Measurements from ENCODE around the gene ARCN1.
"Not testable (repeated sequence)": the region's sequence is repeated elsewhere in the genome, so short reads cannot be mapped to it uniquely, and the experiment has no call there.

Gene ARCN1

DNA sequence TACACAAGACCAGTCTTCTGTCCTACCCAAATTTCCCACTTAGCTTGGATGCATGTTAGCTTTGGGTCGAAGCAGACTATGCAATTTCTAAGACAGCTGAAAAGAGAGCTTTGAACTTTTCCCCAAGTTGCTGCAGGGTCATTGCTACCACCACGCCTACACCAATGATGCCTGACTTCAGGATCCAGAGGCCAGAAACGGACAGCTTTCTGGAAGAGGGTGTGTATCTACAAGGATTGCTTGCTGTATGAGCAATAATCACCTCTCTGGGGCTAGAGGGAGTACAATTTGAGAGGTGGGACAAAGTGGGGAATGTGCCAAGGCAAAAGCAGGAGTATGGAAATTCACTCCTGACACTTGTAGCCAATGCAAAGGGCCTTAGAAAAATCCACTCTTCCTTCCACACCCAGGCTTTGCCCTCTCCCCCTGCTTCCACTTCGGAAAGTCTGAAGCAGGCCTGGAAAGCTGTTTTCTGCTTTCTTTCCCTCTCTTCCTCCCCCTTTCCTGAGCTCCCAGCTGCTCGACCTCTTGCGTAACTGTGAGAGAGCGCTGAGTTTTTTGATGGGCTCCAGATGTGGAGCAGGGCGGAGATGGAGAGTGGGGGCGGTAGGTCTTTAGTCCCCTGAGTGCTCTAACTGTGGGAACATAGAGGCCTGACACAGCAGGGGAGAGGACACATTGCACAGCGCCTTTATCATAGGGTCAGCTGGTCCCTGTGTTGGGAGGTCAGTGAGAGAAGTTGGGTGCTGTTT, 33.1 kb downstream of the ARCN1 start:
- DNase-seq, result peak; percentile 68

- peak; percentile 50 for DNase-seq
These were observed 34.1 kb downstream of the ARCN1 start for GRCh38 chr11:118606157-118606843.

DNA sequence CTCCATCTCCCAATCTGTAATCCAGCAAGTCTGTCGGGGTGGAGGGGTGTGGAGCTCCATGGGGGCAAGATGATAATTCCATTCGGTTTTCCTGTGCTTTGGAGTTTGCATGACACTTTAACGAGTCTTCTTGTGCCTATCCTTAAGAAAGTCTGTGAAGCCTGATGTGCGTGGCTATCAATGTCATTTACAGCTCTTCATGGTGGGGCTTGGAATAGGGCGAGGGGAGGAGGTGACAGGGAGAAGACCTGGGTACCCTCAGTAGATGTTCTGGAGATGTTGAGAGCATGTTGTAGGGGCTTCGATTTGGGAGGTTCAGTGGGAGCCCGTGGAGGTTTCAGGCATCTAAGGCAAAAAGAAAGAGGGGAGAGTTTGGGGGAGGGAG, 34.6 kb downstream of the ARCN1 start:
- no peak for DNase-seq

DNA sequence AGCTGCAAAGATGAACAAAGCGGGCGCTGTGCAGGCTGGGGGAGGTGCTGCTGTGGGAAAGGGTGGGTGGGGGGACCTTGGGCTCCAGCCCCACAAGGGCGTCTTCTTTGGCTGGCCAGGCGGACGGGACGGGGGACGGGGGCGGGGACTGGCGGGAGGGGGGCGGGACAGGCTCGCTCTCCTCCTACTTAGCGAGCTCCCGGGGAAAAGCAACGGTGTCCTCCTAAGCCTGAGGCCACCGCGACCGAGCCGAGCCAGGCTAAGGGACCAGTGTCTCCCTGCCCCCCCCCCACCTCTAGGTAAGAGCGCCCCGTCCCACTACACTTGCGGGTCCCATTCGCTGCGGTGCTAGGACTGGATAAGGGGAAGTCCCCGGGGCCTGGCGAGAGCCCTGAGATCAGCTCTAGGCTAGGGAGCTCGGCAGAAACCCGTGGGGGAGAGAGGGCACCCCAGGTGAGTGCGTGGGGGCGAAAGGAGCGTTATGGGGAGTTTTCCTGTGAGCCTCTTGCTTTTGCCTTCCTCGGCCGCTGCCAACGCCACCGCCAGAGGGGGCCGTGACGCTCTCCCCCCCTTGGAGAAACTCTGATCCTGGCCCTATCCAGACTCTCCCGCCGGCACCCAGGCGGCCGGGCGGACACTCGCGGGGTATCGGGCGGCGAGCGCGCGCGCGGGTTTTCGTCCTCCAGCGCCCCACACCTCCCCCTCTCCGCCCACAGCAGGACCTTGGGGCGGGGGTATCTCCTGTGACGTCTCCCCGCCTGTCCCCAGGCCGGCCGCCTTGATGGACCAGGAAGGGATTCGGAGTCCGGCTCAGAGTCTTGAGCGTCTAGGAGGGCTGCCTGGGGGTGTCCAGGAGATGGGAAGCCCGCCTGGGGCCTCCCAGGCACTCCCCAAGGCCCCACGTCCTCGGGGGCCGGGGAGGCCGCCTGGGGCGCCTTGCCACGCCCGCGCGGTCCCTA, 35.5 kb downstream of the ARCN1 start, which contains the start of gene PHLDB1:
Gene PHLDB1, plus strand, starts transcription at position 215 of the 959 bp plus-strand sequence. CDS start 6,222 bp downstream, outside the sequence.
- peak; percentile 83 for DNase-seq

GRCh38 chr11:118608360-118609227, 36.4 kb downstream of the ARCN1 start:
- peak; percentile 82 for DNase-seq

DNA sequence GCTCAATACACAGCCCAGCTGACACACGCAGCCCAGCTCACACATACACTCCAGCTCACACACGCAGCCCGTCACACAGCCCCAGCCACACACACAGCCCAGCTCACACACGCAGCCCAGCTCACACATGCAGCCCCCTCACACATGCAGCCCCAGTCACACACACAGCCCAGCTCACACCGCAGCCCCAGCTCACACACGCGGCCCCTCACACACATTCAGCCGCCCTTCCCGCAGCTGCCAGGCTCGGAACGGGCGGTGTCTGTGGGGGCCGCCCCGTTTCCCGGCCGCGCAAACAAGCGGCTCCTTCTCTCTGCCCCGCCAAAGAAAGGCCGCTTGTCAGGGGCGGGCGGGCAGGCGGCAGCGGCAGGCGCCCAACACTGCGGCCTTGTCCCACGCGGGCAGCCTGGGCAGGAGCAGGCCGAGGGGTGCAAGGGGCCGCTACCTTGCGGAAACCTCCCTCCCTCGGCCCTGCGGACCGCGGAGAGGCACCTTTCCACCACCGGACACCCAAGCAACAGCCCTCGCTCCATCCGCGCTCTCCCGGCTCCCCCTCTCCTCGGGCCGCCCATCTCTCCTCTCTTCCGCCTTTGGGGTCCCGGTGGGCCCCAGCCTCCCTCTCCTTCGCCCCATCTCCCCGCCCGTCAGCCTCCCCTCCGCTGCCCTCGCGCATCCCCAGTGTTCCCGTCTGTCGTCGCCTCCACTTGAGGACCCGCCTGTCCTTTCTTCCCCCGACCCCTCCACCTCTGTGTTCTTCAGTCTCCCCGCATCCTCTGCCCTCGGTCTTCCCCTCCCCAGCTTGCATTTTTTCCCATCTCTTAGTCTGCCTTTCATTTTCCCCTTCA, 37.4 kb downstream of the ARCN1 start:
- DNase-seq, result peak; percentile 73

- DNase-seq, result peak; percentile 79
These were observed 38.1 kb downstream of the ARCN1 start for GRCh38 chr11:118610225-118610772.

DNA sequence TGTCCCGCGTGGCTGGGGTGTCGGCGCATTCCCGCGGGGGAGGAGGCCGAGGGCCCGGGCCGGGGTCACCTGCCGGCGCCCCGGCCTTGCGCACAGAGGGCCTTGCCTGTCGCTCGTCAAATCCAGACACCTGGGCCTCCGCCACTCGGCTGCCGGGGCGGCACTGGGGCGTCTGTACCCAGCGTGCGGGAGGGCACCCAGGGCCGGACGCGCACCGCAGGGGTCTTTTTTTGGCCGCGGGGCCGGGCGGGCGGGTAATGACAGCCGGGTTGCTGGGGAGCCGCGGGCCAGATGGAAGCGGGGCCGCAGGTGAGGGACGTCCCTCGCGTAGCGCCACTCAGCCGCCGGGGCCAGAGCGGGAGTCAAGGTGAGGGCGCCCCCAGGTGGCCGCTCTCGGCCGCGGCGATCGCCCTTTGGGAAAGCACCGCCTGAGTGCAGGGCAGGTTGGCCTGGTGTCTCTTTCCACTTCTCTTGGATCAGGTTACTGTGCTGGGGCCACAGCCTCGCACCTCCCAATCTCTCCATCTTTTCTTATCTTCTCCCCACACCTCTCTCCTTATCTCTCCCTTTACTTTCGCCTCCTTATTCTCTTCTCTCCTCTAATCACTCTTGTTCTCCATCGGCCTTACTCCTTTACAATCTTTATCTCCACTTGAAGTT, 38.7 kb downstream of the ARCN1 start:
- DNase-seq, result peak; percentile 82

GRCh38 chr11:118611433-118611795, 39.2 kb downstream of the ARCN1 start:
- DNase-seq, result not testable (repeated sequence)

GRCh38 chr11:118612378-118612777, 40.2 kb downstream of the ARCN1 start:
- no peak for DNase-seq

DNA sequence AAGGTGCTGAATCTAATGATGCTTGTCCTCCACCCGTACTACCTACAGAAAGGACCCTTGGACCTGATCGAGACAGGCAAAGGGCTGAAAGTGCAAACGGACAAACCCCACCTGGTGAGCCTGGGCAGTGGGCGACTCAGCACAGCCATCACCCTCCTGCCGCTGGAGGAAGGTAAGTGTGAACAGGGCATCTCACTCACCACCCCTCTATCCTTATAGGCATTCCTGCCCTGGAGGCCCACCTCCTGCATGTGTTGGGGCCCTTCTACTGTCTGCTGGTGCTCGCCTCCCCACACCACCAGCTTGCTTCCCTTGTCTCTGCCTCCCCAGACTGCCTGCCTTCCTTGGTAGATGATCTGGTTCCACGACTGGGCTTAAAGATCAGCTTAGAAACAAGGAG, 42.3 kb downstream of the ARCN1 start:
- no peak for DNase-seq

DNA sequence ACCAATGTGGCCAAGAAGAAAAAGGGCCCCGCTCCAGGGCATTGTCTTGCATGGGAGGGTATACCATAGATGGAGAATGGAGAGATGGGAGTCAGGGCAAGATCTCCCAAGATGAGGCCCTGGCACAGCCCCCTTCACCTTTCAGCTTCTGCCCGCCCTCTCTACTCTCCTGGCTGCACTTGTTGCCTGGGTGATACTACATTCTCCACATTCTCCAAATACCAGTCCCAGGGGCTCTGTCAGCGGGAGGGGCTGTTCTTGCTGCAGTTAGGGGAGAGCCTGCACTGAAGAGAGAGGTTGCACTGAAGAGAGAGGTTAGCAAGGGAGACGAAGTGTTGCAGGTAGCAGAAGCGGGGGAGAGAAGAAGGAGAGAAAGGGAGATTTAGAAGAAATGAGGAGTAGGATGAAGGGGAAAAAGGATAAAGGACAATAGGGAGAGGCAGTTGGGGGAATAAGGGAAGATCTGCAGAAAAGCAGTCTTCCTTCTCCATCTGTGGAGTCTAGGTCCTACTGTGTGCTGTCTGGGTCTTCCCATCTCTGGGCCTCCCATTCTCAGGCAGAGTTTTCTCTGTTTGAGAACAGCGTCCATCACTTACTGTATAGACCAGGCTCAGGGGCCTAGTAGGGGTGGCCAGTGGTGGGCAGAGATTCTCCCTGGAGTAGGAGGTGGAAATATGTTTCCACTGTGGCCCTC, 43.2 kb downstream of the ARCN1 start:
- DNase-seq, result peak; percentile 61

DNA sequence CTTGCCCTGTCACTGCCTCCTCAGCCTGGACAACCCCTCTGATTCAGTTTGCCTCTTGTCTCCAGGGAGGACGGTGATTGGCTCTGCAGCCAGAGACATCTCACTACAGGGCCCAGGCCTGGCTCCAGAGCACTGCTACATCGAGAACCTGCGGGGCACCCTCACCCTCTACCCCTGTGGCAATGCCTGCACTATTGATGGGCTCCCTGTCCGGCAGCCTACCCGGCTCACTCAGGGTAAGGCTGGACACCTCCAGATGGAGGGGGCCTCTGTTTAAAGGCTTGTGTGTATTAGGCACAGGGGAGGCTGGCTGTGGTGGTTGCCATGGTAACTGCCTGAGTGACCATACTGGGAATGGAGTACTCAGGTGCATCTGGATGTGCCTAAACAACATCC, 43.8 kb downstream of the ARCN1 start:
- peak; percentile 23 for DNase-seq

DNA sequence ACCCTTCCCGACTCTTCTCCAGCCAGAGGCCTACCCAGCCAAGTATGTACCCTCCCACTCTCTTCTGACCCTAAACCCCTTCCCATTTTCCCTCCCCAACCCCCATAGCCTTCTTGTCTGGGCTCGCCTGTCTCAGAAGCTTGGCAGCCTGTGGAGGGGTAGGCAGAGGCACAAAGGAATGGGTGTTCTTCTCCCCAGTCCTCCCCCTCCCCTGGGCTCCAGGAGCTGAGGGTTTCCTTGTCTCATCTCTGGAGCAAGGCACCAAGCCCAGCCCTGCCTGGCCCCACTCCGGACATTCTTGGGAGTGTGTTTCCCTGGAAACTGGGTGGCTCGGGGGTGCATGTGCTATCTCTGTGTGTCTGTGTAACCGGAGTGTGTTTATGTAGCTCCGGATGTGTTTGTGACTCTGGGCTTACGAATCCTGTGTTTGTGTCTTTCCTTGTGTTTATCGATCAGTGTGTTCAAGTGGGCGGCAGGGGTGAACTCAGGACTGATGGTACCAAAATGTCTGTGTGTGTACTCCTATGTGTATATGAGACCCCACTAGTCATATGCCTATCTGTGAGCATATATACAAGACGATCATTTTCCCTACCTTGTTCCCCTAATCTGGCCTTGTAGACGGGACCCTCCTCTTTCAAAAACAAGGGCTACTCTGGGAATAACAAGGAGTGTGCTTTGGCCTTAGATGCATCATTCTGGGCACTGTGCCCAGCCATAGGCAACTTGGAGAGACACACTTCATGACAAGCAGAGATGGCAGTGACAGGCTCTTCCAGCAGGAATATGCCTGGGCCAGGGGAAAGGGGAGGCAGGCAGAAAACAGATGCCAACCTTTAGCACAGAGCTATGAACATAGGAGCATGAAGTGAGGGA, 46.1 kb downstream of the ARCN1 start:
- DNase-seq, result peak; percentile 47

DNA sequence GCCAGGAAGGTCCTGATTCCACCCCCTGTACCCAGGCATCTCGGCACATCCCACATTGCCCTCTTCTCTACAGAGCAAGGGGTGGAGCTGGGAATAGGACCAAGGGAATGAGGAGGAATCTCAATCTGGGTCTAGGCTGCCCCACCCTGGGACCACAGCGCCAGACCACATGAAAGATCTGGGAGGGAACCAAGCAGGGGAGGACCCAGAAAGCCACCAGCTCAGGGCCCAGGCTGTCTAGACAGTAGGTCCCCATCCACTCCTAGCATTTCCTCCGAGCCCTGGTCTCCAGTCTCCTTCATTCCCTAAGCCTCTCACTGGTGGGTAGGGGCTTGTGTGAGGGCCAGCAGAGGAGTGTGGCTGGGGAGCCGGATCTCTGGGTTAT, 46.8 kb downstream of the ARCN1 start:
- peak; percentile 28 for DNase-seq

DNA sequence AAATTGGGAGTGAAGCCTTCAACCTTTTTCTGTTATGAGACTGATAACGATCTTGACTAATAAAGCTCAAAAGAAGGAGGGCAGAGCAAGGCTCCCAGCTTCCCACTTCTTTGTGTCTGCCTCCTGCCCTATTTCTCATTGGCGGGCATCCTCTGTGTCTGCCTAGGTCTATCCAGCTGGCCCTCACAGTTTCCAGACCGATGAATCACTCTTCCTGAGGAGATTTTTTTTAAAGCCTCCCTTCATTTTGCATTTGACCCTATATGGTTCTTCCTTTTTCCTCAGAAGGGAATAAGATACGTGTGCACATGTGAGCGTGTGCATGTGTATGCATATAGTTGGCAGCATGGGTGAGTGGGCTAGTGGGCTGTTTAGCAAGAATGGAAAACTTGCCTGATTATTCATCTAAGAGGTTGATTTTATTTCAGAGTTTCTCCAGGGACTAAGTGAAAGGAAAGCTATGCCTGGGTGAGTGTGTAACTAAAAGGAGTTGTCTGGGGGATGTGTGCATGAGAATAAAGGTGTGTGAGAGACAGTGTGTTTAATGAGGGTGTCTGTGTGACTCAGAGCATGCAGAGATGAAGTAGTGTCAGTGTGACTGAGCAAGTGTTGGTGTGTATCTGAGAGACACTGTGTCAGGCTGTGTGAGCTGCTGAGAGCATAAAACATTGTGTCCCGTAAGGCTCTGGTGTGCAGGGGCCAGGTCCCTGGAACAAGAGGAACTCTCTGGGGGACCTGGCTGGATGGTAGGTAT, 47.4 kb downstream of the ARCN1 start:
- peak; percentile 47 for DNase-seq

DNA sequence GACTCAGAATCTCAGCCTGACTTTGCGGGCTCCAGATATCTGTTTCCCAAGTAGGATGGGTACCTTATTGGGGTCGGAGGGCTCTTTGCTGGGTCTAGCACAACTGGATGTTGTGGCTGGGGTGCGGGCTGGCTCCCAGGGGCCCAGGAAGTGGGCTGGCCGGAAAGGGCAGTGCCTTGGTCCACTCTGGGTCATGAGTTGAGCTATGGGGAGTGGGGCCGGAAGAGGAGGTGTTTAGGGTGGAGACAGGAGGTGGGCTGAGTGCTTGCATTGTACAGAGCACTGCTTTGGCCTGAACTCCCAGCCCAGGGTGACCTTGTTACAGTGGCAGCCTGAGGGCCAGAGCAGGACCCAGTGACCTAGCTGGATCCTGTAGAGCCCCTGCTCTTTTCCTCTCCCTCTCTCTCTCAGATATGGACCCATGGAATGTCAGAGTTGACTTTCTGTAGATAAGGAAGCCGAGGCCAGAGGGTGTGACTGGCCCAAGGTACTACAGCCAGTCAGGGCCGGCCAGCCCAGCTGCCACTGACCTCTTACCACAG, 48.4 kb downstream of the ARCN1 start:
- DNase-seq, result no peak

Data from right kidney (tissue), 1 donor.